Activated CD8-positive, alpha-beta T cell treated with anti-CD3 and anti-CD28 coated beads for 36 hours (primary cell): ENCODE measurements around the gene LRRC31. TPM values are rescaled to one million over a fixed set of nuclear protein-coding genes. Genes with fewer than 3 reads are reported as not detected.
A peak's percentile ranks its signal among the peaks of the same experiment; 100 is the strongest.

ENCODE experiments used
- ATAC-seq: fragments of 200-7000 bp; cut with Tn5 transposase; one replicate; pipeline ENCODE4 v1.10.0; 2021; ENCODE audit warnings: mild to moderate bottlenecking, moderate library complexity
- CTCF ChIA-PET: fragments of 350-600 bp; sonication (Branson Sonifier 250); formaldehyde crosslinking; loops from one replicate; lab custom pipeline; 2021; ENCODE audit warnings: antibody characterized with exemption; lab: Charles Lee
- POLR2A ChIA-PET: fragments of 350-600 bp; sonication (Branson Sonifier 250); formaldehyde crosslinking; loops from one replicate; lab custom pipeline; 2021; ENCODE audit warnings: antibody characterized with exemption; lab: Charles Lee
- DNase-seq: peaks from one replicate; pipeline ENCODE4 v3.0.0-alpha.2; 2020
- H3K27ac Mint-ChIP-seq: one replicate; pipeline ENCODE4 v1.8.0; 2021; ENCODE audit warnings: mild to moderate bottlenecking, mixed read lengths
- H3K27me3 Mint-ChIP-seq: one replicate; pipeline ENCODE4 v1.8.0; 2021; ENCODE audit warnings: mixed read lengths
- H3K36me3 Mint-ChIP-seq: one replicate; pipeline ENCODE4 v1.8.0; 2021; ENCODE audit warnings: low read depth, mixed read lengths
- H3K4me1 Mint-ChIP-seq: one replicate; pipeline ENCODE4 v1.8.0; 2021; ENCODE audit warnings: low read depth, mixed read lengths
- H3K4me3 Mint-ChIP-seq: one replicate; pipeline ENCODE4 v1.8.0; 2021; ENCODE audit warnings: mild to moderate bottlenecking, moderate library complexity, mixed read lengths
- H3K9me3 Mint-ChIP-seq: one replicate; pipeline ENCODE4 v1.8.0; 2021; ENCODE audit warnings: mixed read lengths
- CTCF ChIP-seq: fragments of 200-600 bp; IDR thresholded peaks from one replicate; pipeline ENCODE4 v1.8.0; 2022; ENCODE audit warnings: antibody characterized with exemption, mild to moderate bottlenecking
- intact Hi-C: fragments of 100-400 bp; cut with micrococcal nuclease; formaldehyde crosslinking; loops from one replicate; pipeline ENCODE4 v1.10.0; 2022
- total RNA-seq, 2 experiments: library from RNA; stranded (reverse); gene quantifications; one replicate each; pipeline ENCODE4 v1.2.3, GENCODE V29; 2021

The LRRC31 gene
- total RNA-seq, 2 experiments from 2014 or later: not detected

GRCh38 chr3:169879013-169879557 lies 9.3 kb upstream of the LRRC31 start:
- no peaks in the 10 kb centered on the region for H3K9me3 Mint-ChIP-seq
- ChIA-PET CTCF (no interaction called here), POLR2A (no interaction called here)
- intact Hi-C loops: no loop called here
- TF ChIP-seq CTCF: no peak
- no peak overlapping the region for H3K27ac Mint-ChIP-seq
- ATAC-seq (no peak), DNase-seq (no peak)
- H3K4me3 Mint-ChIP-seq: no peak overlapping the region
- H3K27me3 Mint-ChIP-seq: no peaks in the 10 kb centered on the region
- peaks cover 2% of the 10 kb centered on the region for H3K4me1 Mint-ChIP-seq
- H3K36me3 Mint-ChIP-seq: no peaks in the 10 kb centered on the region

GRCh38 chr3:169871129-169871886 lies 1.6 kb upstream of the LRRC31 start:
- no peak for ATAC-seq
- Mint-ChIP-seq H3K36me3 (no peaks in the 10 kb centered on the region), H3K9me3 (no peaks in the 10 kb centered on the region), H3K27me3 (no peaks in the 10 kb centered on the region), H3K27ac (no peak overlapping the region), H3K4me3 (no peak overlapping the region), H3K4me1 (peaks cover 13% of the 10 kb centered on the region)
- intact Hi-C loops: no loop called here
- TF ChIP-seq CTCF: no peak
- peak; percentile 11 for DNase-seq
- POLR2A ChIA-PET: interaction anchor here (1.1 kb wide), 1 partner anchor 46 kb away, joined by 3 read pairs; no protein-coding TSS in a partner anchor
- CTCF ChIA-PET: no interaction called here

GRCh38 chr3:169868369-169868768 lies 1.4 kb downstream of the LRRC31 start:
- POLR2A ChIA-PET: no interaction called here
- intact Hi-C loops: loop anchor here (10.0 kb wide), 1 partner anchor 186 kb away; no protein-coding TSS in a partner anchor

GRCh38 chr3:169867584-169868210 lies 2.0 kb downstream of the LRRC31 start:
- Mint-ChIP-seq H3K27ac (no peak overlapping the region), H3K27me3 (peaks cover 1% of the 10 kb centered on the region), H3K4me3 (no peak overlapping the region), H3K36me3 (no peaks in the 10 kb centered on the region), H3K4me1 (peaks cover 32% of the 10 kb centered on the region), H3K9me3 (no peaks in the 10 kb centered on the region)
- intact Hi-C loops: loop anchor here (10.0 kb wide), 1 partner anchor 187 kb away; no protein-coding TSS in a partner anchor
- DNase-seq (no peak), ATAC-seq (no peak)
- POLR2A ChIA-PET: no interaction called here
- CTCF ChIA-PET: no interaction called here
- no peak for TF ChIP-seq CTCF

More at GRCh38 chr3:169868369-169868768, 1.4 kb downstream of the LRRC31 start:
- ATAC-seq (no peak), DNase-seq (no peak)
- Mint-ChIP-seq H3K27ac (no peak overlapping the region), H3K9me3 (no peaks in the 10 kb centered on the region), H3K4me1 (peaks cover 30% of the 10 kb centered on the region), H3K4me3 (no peak overlapping the region), H3K36me3 (no peaks in the 10 kb centered on the region), H3K27me3 (peaks cover 1% of the 10 kb centered on the region)
- CTCF ChIA-PET: no interaction called here
- TF ChIP-seq CTCF: no peak
